WTC11 (cell line): Measurements from ENCODE around the gene GAS2L3. TPM values are rescaled to one million over a fixed set of nuclear protein-coding genes. Genes with fewer than 3 reads are reported as not detected.

Source experiments
- ATAC-seq: fragments of 200-7000 bp; cut with Tn5 transposase; 2 replicates; pipeline ENCODE4 v1.10.0; 2021; ENCODE audit warnings: mild to moderate bottlenecking, moderate library complexity
- CTCF ChIA-PET: fragments of 300-600 bp; sonication (Branson Sonifier 250); formaldehyde crosslinking; loops from one replicate; lab custom pipeline; 2021; ENCODE audit warnings: antibody characterized with exemption; lab: Charles Lee
- POLR2A ChIA-PET: fragments of 350-600 bp; sonication (Branson Sonifier 250); formaldehyde crosslinking; loops from one replicate; lab custom pipeline; 2021; ENCODE audit warnings: antibody characterized with exemption; lab: Charles Lee
- DNase-seq: peaks from one replicate; pipeline ENCODE4 v3.0.0; 2021; ENCODE audit warnings: low spot score
- H3K27ac Mint-ChIP-seq: 2 replicates; pipeline ENCODE4 v1.8.0; 2021; ENCODE audit warnings: mixed read lengths
- H3K27me3 Mint-ChIP-seq: 2 replicates; pipeline ENCODE4 v1.8.0; 2021; ENCODE audit warnings: low read depth, mild to moderate bottlenecking, moderate library complexity, mixed read lengths
- H3K36me3 Mint-ChIP-seq: 2 replicates; pipeline ENCODE4 v1.8.0; 2021; ENCODE audit warnings: mixed read lengths
- H3K4me1 Mint-ChIP-seq: 2 replicates; pipeline ENCODE4 v1.8.0; 2022; ENCODE audit warnings: mixed read lengths
- H3K4me3 Mint-ChIP-seq: 2 replicates; pipeline ENCODE4 v1.8.0; 2021; ENCODE audit warnings: mild to moderate bottlenecking, moderate library complexity, mixed read lengths
- H3K9me3 Mint-ChIP-seq: 2 replicates; pipeline ENCODE4 v1.8.0; 2021; ENCODE audit warnings: mixed read lengths
- CREB1 ChIP-seq: sonication (generic); formaldehyde crosslinking; IDR thresholded peaks from 2 replicates; pipeline ENCODE4 v1.8.0; 2023; ENCODE audit warnings: mild to moderate bottlenecking, missing genetic modification reagents
- ESRRA ChIP-seq: sonication (generic); formaldehyde crosslinking; IDR thresholded peaks from 2 replicates; pipeline ENCODE4 v1.8.1; 2022; ENCODE audit warnings: mild to moderate bottlenecking, missing genetic modification reagents, borderline replicate concordance
- FOXJ3 ChIP-seq: sonication (generic); formaldehyde crosslinking; IDR thresholded peaks from 2 replicates; pipeline ENCODE4 v1.9.0; 2021; ENCODE audit warnings: missing genetic modification reagents, mild to moderate bottlenecking, borderline replicate concordance
- FOXP1 ChIP-seq: sonication (generic); formaldehyde crosslinking; IDR thresholded peaks from 2 replicates; pipeline ENCODE4 v1.8.0; 2022; ENCODE audit warnings: missing genetic modification reagents, mild to moderate bottlenecking, moderate library complexity, borderline replicate concordance
- GTF2I ChIP-seq: fragments of 250-450 bp; sonication (Bioruptor Pico); conservative IDR thresholded peaks from 2 replicates; pipeline ENCODE4 v1.4.0; 2021; ENCODE audit warnings: mild to moderate bottlenecking
- IRF2 ChIP-seq: sonication (generic); formaldehyde crosslinking; IDR thresholded peaks from 2 replicates; pipeline ENCODE4 v1.8.0; 2022; ENCODE audit warnings: low read depth, missing genetic modification reagents, borderline replicate concordance
- MYBL2 ChIP-seq: sonication (generic); formaldehyde crosslinking; IDR thresholded peaks from 2 replicates; pipeline ENCODE4 v1.8.1; 2023; ENCODE audit warnings: mild to moderate bottlenecking, moderate library complexity, missing genetic modification reagents
- SMAD3 ChIP-seq: sonication (generic); formaldehyde crosslinking; IDR thresholded peaks from 2 replicates; pipeline ENCODE4 v1.8.0; 2022; ENCODE audit warnings: missing genetic modification reagents, mild to moderate bottlenecking, borderline replicate concordance
- STAT6 ChIP-seq: sonication (generic); formaldehyde crosslinking; conservative IDR thresholded peaks from 2 replicates; pipeline ENCODE4 v1.8.1; 2023; ENCODE audit warnings: mild to moderate bottlenecking, low read depth, missing genetic modification reagents, moderate library complexity
- USF1 ChIP-seq: sonication (generic); formaldehyde crosslinking; IDR thresholded peaks from 2 replicates; pipeline ENCODE4 v1.8.0; 2022; ENCODE audit warnings: mild to moderate bottlenecking, missing genetic modification reagents
- ZNF219 ChIP-seq: sonication (generic); formaldehyde crosslinking; IDR thresholded peaks from 2 replicates; pipeline ENCODE4 v1.8.0; 2023; ENCODE audit warnings: missing genetic modification reagents, mild to moderate bottlenecking, borderline replicate concordance
- ZNF232 ChIP-seq: sonication (generic); formaldehyde crosslinking; IDR thresholded peaks from 2 replicates; pipeline ENCODE4 v1.8.0; 2022; ENCODE audit warnings: mild to moderate bottlenecking, missing genetic modification reagents
- ZNF281 ChIP-seq: sonication (generic); formaldehyde crosslinking; IDR thresholded peaks from 2 replicates; pipeline ENCODE4 v1.8.0; 2023; ENCODE audit warnings: mild to moderate bottlenecking, missing genetic modification reagents
- total RNA-seq: library from RNA; stranded (reverse); gene quantifications from 3 replicates; pipeline ENCODE4 v1.2.3, GENCODE V29; 2021
- TF ChIP-seq, protein P1 (sequence below): sonication (generic); formaldehyde crosslinking; IDR thresholded peaks from 2 replicates; pipeline ENCODE4 v1.8.0; 2022; ENCODE audit warnings: mild to moderate bottlenecking, missing genetic modification reagents
- TF ChIP-seq, protein P2 (sequence below): fragments of 250-450 bp; sonication (Bioruptor Pico); IDR thresholded peaks from 2 replicates; pipeline ENCODE4 v1.9.0; 2021; ENCODE audit warnings: mild to moderate bottlenecking, borderline replicate concordance
- TF ChIP-seq, protein P3 (sequence below): sonication (generic); formaldehyde crosslinking; IDR thresholded peaks from 2 replicates; pipeline ENCODE4 v1.8.1; 2022; ENCODE audit warnings: missing genetic modification reagents, borderline replicate concordance
- TF ChIP-seq, protein P4 (sequence below): fragments of 250-450 bp; sonication (Bioruptor Pico); conservative IDR thresholded peaks from 2 replicates; pipeline ENCODE4 v1.9.0; 2021; ENCODE audit warnings: mild to moderate bottlenecking

GAS2L3 gene
- total RNA-seq, 1 experiment from 2014 or later = 14.8 TPM

- peaks cover 14% of the 10 kb centered on the region for H3K27me3 Mint-ChIP-seq
- POLR2A ChIA-PET = no interaction called here
- no peak overlapping the region for H3K4me3 Mint-ChIP-seq
- H3K36me3 Mint-ChIP-seq = no peaks in the 10 kb centered on the region
- CTCF ChIA-PET = interaction anchor here (1.3 kb wide), 2 partner anchors 104 to 332 kb away, joined by 3 to 5 read pairs; no protein-coding TSS in a partner anchor
- peaks cover 9% of the 10 kb centered on the region for H3K4me1 Mint-ChIP-seq
- no peak for ATAC-seq
- TF ChIP-seq, protein P1, sequence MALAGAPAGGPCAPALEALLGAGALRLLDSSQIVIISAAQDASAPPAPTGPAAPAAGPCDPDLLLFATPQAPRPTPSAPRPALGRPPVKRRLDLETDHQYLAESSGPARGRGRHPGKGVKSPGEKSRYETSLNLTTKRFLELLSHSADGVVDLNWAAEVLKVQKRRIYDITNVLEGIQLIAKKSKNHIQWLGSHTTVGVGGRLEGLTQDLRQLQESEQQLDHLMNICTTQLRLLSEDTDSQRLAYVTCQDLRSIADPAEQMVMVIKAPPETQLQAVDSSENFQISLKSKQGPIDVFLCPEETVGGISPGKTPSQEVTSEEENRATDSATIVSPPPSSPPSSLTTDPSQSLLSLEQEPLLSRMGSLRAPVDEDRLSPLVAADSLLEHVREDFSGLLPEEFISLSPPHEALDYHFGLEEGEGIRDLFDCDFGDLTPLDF (CRISPR knock-in tag) = no peak
- H3K27ac Mint-ChIP-seq = no peak overlapping the region
- no peaks in the 10 kb centered on the region for H3K9me3 Mint-ChIP-seq
- DNase-seq = no peak
Measured at GRCh38 chr12:100566887-100567637, 6.4 kb upstream of the GAS2L3 start.

DNA sequence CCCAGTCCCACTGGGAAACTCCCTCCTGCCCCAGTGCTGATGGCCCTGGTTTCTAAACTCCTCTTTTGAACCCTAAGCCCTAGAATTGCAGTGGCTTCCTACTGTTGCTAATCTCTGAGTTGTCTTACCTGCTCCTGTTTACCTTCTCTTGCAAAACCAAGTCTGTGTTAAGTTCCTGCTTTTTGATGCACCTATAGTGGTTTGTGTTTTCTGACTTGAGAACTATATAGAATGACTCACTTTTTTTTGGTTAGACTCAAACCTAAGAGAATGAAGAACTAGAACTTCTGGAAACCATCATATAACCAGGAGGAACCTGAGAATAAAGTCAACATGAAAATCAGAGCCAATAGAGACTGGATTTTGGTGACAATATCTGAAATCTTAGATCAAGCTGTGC lies 5.5 kb upstream of the GAS2L3 start:
- H3K27ac Mint-ChIP-seq = no peak overlapping the region
- H3K4me3 Mint-ChIP-seq = no peak overlapping the region
- H3K27me3 Mint-ChIP-seq = peaks cover 21% of the 10 kb centered on the region
- DNase-seq = no peak
- no peaks in the 10 kb centered on the region for H3K36me3 Mint-ChIP-seq
- peaks cover 11% of the 10 kb centered on the region for H3K4me1 Mint-ChIP-seq
- POLR2A ChIA-PET = no interaction called here
- H3K9me3 Mint-ChIP-seq = no peaks in the 10 kb centered on the region
- CTCF ChIA-PET = no interaction called here
- ATAC-seq = no peak
- TF ChIP-seq, protein P2, sequence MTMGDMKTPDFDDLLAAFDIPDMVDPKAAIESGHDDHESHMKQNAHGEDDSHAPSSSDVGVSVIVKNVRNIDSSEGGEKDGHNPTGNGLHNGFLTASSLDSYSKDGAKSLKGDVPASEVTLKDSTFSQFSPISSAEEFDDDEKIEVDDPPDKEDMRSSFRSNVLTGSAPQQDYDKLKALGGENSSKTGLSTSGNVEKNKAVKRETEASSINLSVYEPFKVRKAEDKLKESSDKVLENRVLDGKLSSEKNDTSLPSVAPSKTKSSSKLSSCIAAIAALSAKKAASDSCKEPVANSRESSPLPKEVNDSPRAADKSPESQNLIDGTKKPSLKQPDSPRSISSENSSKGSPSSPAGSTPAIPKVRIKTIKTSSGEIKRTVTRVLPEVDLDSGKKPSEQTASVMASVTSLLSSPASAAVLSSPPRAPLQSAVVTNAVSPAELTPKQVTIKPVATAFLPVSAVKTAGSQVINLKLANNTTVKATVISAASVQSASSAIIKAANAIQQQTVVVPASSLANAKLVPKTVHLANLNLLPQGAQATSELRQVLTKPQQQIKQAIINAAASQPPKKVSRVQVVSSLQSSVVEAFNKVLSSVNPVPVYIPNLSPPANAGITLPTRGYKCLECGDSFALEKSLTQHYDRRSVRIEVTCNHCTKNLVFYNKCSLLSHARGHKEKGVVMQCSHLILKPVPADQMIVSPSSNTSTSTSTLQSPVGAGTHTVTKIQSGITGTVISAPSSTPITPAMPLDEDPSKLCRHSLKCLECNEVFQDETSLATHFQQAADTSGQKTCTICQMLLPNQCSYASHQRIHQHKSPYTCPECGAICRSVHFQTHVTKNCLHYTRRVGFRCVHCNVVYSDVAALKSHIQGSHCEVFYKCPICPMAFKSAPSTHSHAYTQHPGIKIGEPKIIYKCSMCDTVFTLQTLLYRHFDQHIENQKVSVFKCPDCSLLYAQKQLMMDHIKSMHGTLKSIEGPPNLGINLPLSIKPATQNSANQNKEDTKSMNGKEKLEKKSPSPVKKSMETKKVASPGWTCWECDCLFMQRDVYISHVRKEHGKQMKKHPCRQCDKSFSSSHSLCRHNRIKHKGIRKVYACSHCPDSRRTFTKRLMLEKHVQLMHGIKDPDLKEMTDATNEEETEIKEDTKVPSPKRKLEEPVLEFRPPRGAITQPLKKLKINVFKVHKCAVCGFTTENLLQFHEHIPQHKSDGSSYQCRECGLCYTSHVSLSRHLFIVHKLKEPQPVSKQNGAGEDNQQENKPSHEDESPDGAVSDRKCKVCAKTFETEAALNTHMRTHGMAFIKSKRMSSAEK (CRISPR knock-in tag) = no peak
- no peak for TF ChIP-seq CREB1 (CRISPR knock-in tag)
- TF ChIP-seq MYBL2 (CRISPR knock-in tag) = no peak
- no peak for TF ChIP-seq IRF2 (CRISPR knock-in tag)
- TF ChIP-seq, protein P3, sequence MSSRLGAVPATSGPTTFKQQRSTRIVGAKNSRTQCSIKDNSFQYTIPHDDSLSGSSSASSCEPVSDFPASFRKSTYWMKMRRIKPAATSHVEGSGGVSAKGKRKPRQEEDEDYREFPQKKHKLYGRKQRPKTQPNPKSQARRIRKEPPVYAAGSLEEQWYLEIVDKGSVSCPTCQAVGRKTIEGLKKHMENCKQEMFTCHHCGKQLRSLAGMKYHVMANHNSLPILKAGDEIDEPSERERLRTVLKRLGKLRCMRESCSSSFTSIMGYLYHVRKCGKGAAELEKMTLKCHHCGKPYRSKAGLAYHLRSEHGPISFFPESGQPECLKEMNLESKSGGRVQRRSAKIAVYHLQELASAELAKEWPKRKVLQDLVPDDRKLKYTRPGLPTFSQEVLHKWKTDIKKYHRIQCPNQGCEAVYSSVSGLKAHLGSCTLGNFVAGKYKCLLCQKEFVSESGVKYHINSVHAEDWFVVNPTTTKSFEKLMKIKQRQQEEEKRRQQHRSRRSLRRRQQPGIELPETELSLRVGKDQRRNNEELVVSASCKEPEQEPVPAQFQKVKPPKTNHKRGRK (CRISPR knock-in tag) = no peak
- no peak for TF ChIP-seq ESRRA
- no peak for TF ChIP-seq FOXJ3 (CRISPR knock-in tag)
- no peak for TF ChIP-seq ZNF232 (CRISPR knock-in tag)
- TF ChIP-seq FOXP1 (CRISPR knock-in tag) = no peak
- no peak for TF ChIP-seq SMAD3 (CRISPR knock-in tag)
- TF ChIP-seq, protein P4, sequence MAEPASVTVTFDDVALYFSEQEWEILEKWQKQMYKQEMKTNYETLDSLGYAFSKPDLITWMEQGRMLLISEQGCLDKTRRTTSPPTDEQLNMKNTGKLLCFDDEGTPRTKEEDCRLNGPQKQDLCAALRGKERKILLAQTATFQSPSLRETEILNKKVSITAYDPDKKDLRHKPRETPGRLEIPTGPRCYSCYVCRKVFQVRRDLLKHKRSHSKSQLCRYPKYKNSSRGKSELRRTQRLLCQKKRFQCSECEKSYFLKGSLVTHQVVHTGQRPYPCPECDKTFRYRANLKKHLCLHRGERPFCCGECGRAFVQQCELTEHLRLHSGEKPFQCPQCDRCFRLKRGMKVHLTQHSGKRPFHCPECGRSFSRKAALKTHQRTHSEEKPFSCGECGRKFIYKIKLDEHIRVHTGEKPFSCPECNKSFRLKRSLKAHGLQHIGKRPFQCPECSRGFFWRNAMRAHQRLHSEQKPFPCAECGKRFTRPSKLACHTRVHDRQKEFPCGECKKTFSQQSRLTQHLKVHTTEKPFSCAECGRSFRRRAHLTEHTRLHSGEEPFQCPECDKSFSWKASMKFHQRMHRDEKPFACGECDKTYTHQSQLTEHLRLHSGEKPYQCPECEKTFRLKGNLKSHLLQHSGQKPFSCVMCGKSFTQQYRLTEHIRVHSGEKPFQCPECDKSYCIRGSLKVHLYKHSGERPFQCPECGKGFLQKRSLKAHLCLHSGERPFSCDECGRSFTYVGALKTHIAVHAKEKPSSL (CRISPR knock-in tag) = no peak
- TF ChIP-seq USF1 = no peak
- no peak for TF ChIP-seq ZNF219
- TF ChIP-seq ZNF281 (CRISPR knock-in tag) = no peak
- TF ChIP-seq GTF2I (CRISPR knock-in tag) = no peak
- TF ChIP-seq STAT6 (CRISPR knock-in tag) = no peak
